ENCODE results near the gene ZCCHC7.
"Not testable (repeated sequence)": the region's sequence is repeated elsewhere in the genome, so short reads cannot be mapped to it uniquely, and the experiment has no call there.

Gene ZCCHC7

GRCh38 chr9:37174247-37174646 is 53.9 kb downstream of the ZCCHC7 start:
- DNase-seq (ENCODE audit: low spot score) = no peak

GRCh38 chr9:37178742-37179141 is 58.4 kb downstream of the ZCCHC7 start:
- DNase-seq (ENCODE audit: low spot score) = no peak

GRCh38 chr9:37179576-37179975 is 59.2 kb downstream of the ZCCHC7 start:
- no peak for DNase-seq (ENCODE audit: low spot score)

GRCh38 chr9:37180138-37180537 is 59.8 kb downstream of the ZCCHC7 start:
- no peak for DNase-seq (ENCODE audit: low spot score)

GRCh38 chr9:37182718-37183117 is 62.3 kb downstream of the ZCCHC7 start:
- no peak for DNase-seq (ENCODE audit: low spot score)

- no peak for DNase-seq (ENCODE audit: low spot score)
Measured at GRCh38 chr9:37184905-37185867, 64.8 kb downstream of the ZCCHC7 start.

- DNase-seq (ENCODE audit: low spot score) = no peak
Measured at GRCh38 chr9:37187292-37187691, 66.9 kb downstream of the ZCCHC7 start.

- no peak for DNase-seq (ENCODE audit: low spot score)
Measured at GRCh38 chr9:37187713-37188439, 67.5 kb downstream of the ZCCHC7 start.

GRCh38 chr9:37190739-37191138 is 70.4 kb downstream of the ZCCHC7 start:
- DNase-seq (ENCODE audit: low spot score) = not testable (repeated sequence)

- no peak for DNase-seq (ENCODE audit: low spot score)
Measured at GRCh38 chr9:37191403-37192089, 71.2 kb downstream of the ZCCHC7 start.

GRCh38 chr9:37192803-37193202 is 72.4 kb downstream of the ZCCHC7 start:
- DNase-seq (ENCODE audit: low spot score) = no peak

- peak; percentile 72 for DNase-seq (ENCODE audit: low spot score)
Measured at GRCh38 chr9:37197158-37198038, 77.0 kb downstream of the ZCCHC7 start.

- no peak for DNase-seq (ENCODE audit: low spot score)
Measured at GRCh38 chr9:37198039-37198729, 77.8 kb downstream of the ZCCHC7 start.

- no peak for DNase-seq (ENCODE audit: low spot score)
Measured at GRCh38 chr9:37198831-37199230, 78.5 kb downstream of the ZCCHC7 start.

- peak; percentile 42 for DNase-seq (ENCODE audit: low spot score)
Measured at GRCh38 chr9:37200433-37201005, 80.1 kb downstream of the ZCCHC7 start.

- no peak for DNase-seq (ENCODE audit: low spot score)
Measured at GRCh38 chr9:37201581-37201980, 81.2 kb downstream of the ZCCHC7 start.

GRCh38 chr9:37202091-37202490 is 81.7 kb downstream of the ZCCHC7 start:
- no peak for DNase-seq (ENCODE audit: low spot score)

- DNase-seq (ENCODE audit: low spot score) = not testable (repeated sequence)
Measured at GRCh38 chr9:37203456-37203855, 83.1 kb downstream of the ZCCHC7 start.

GRCh38 chr9:37206121-37206620 is 85.8 kb downstream of the ZCCHC7 start:
- no peak for DNase-seq (ENCODE audit: low spot score)
